D721Med (cell line): Measurements from ENCODE around the gene NCKAP5.

Experiments
- DNase-seq: peaks from one replicate; pipeline ENCODE4 v3.0.0; 2011; ENCODE audit warnings: low spot score; ENCODE audit not compliant: insufficient read length
- FAIRE-seq: peaks from 2 replicates; lab custom pipeline; 2011; peaks lifted over from hg19 to GRCh38; lab: Jason Lieb, UNC
- TF ChIP-seq, protein P1 (sequence below): IDR thresholded peaks from 2 replicates; pipeline ENCODE4 v1.5.1; 2012; ENCODE audit warnings: mild to moderate bottlenecking, control low read depth; ENCODE audit not compliant: insufficient read depth; ENCODE audit errors: missing control alignments

Gene NCKAP5

GRCh38 chr2:132941296-132942020, 626.8 kb downstream of the NCKAP5 start:
- no peak for FAIRE-seq
- TF ChIP-seq, protein P1, sequence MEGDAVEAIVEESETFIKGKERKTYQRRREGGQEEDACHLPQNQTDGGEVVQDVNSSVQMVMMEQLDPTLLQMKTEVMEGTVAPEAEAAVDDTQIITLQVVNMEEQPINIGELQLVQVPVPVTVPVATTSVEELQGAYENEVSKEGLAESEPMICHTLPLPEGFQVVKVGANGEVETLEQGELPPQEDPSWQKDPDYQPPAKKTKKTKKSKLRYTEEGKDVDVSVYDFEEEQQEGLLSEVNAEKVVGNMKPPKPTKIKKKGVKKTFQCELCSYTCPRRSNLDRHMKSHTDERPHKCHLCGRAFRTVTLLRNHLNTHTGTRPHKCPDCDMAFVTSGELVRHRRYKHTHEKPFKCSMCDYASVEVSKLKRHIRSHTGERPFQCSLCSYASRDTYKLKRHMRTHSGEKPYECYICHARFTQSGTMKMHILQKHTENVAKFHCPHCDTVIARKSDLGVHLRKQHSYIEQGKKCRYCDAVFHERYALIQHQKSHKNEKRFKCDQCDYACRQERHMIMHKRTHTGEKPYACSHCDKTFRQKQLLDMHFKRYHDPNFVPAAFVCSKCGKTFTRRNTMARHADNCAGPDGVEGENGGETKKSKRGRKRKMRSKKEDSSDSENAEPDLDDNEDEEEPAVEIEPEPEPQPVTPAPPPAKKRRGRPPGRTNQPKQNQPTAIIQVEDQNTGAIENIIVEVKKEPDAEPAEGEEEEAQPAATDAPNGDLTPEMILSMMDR: no peak
- DNase-seq: no peak

- no peak for FAIRE-seq
- no peak for DNase-seq
- TF ChIP-seq, protein P1: no peak
Measured at GRCh38 chr2:132937629-132938028, 630.6 kb downstream of the NCKAP5 start.

- TF ChIP-seq, protein P1: no peak
- no peak for FAIRE-seq
- no peak for DNase-seq
Measured at GRCh38 chr2:132936791-132937190, 631.5 kb downstream of the NCKAP5 start.

- no peak for FAIRE-seq
- TF ChIP-seq, protein P1: no peak
- DNase-seq: no peak
Measured at GRCh38 chr2:132936261-132936660, 632.0 kb downstream of the NCKAP5 start.

- FAIRE-seq (no peak), DNase-seq (no peak)
- TF ChIP-seq, protein P1: no peak
Measured at GRCh38 chr2:132929786-132930185, 638.5 kb downstream of the NCKAP5 start.

DNA sequence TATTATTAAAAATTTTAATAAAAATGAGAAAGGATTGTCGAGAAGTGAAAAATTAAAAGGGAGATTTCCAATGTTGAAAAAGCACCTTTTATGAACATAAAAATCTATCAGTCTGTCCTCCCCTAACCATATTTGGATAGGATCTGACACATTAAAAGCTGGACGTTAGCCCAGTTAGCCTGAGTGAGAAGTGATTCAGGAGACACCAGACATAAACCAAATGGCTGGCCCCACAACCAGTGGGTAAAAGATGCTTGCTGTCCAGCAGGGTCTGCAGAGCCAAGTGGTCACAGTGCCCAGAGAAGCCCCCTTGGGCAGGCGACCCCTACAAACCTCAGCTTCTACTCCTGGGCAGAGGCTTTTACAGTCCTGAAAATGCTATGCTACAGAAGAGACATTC, 644.5 kb downstream of the NCKAP5 start:
- FAIRE-seq (no peak), DNase-seq (no peak)
- TF ChIP-seq, protein P1: no peak

GRCh38 chr2:132915812-132916549, 652.3 kb downstream of the NCKAP5 start:
- no peak for FAIRE-seq
- no peak for DNase-seq
- TF ChIP-seq, protein P1: no peak
